ENCODE measurements around the gene DLAT. TPM values are rescaled to one million over a fixed set of nuclear protein-coding genes. Genes with fewer than 3 reads are reported as not detected.

Gene DLAT
- total and polyA plus RNA-seq, 2 experiments from 2014 or later = 70.6 to 94.7 TPM

DNA sequence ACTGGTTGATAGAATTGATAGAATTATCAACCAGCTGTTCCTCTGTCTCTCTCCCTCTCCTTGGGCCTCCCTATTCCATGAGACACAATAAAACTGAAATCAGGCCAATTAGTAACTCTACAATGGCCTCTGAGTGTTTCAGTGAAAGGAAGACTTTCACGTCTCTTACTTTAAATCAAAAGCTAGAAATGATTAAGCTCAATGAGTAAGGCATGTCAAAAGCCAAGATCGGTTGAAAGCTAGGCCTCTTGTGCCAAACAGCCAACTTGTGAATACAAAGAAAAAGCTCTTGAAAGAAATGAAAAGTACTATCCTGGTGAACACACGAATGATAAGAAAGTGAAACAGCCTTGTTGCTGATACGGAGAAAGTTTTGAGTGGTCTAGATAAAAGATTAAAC is 32.0 kb downstream of the DLAT start:
- no peak for DNase-seq (ENCODE audit: low read depth in 1 of 2, low spot score in 1 of 2)

GRCh38 chr11:112058103-112058502 is 32.9 kb downstream of the DLAT start:
- Histone ChIP-seq H3K27ac (no peak overlapping the region), H3K4me3 (no peak overlapping the region), H3K9me3 (ENCODE audit: low read depth) (no peaks in the 10 kb centered on the region), H3K36me3 (peaks cover 74% of the 10 kb centered on the region), H3K4me1 (ENCODE audit: low read depth) (no peaks in the 10 kb centered on the region), H3K27me3 (no peaks in the 10 kb centered on the region)
- no peak for DNase-seq (ENCODE audit: low read depth in 1 of 2, low spot score in 1 of 2)
- TF ChIP-seq, protein P1, sequence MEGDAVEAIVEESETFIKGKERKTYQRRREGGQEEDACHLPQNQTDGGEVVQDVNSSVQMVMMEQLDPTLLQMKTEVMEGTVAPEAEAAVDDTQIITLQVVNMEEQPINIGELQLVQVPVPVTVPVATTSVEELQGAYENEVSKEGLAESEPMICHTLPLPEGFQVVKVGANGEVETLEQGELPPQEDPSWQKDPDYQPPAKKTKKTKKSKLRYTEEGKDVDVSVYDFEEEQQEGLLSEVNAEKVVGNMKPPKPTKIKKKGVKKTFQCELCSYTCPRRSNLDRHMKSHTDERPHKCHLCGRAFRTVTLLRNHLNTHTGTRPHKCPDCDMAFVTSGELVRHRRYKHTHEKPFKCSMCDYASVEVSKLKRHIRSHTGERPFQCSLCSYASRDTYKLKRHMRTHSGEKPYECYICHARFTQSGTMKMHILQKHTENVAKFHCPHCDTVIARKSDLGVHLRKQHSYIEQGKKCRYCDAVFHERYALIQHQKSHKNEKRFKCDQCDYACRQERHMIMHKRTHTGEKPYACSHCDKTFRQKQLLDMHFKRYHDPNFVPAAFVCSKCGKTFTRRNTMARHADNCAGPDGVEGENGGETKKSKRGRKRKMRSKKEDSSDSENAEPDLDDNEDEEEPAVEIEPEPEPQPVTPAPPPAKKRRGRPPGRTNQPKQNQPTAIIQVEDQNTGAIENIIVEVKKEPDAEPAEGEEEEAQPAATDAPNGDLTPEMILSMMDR (IDR thresholded peaks at IDR 0.05; ENCODE audit: low read depth, low read length) = no peak

More for the DNA sequence above, 32.0 kb downstream of the DLAT start:
- Histone ChIP-seq H3K4me3 (no peak overlapping the region), H3K36me3 (peaks cover 74% of the 10 kb centered on the region), H3K27me3 (no peaks in the 10 kb centered on the region), H3K4me1 (ENCODE audit: low read depth) (no peaks in the 10 kb centered on the region), H3K27ac (peak overlapping the region; percentile 45), H3K9me3 (ENCODE audit: low read depth) (no peaks in the 10 kb centered on the region)
- TF ChIP-seq, protein P1 (IDR thresholded peaks at IDR 0.05; ENCODE audit: low read depth, low read length) = no peak

DNA sequence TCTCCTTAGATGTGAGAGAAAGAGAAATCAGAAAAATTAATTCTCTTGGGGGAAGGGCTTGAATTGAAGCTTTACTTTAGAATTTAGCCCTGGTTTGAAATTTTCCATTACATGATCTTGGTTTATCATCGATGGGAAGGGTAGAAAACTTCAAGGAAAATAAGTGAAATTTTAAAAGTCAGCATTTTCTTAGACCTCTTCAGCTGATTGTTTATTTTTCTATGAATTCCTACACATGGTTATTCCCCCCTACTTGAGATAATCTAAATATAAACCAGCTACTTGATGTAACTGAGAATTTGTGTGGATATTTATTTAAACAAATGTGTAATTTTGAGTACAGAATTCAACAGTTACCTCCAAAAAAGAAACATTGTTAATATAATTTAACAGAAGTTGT is 37.7 kb downstream of the DLAT start:
- Histone ChIP-seq H3K27ac (peak overlapping the region; percentile 34), H3K4me1 (ENCODE audit: low read depth) (no peaks in the 10 kb centered on the region), H3K4me3 (no peak overlapping the region), H3K36me3 (peaks cover 57% of the 10 kb centered on the region), H3K27me3 (no peaks in the 10 kb centered on the region), H3K9me3 (ENCODE audit: low read depth) (no peaks in the 10 kb centered on the region)
- TF ChIP-seq, protein P1 (IDR thresholded peaks at IDR 0.05; ENCODE audit: low read depth, low read length) = no peak
- DNase-seq (ENCODE audit: low read depth in 1 of 2, low spot score in 1 of 2) = no peak

- peak; percentile 90 to 94 for DNase-seq (ENCODE audit: low read depth in 1 of 2, low spot score in 1 of 2)
- Histone ChIP-seq H3K36me3 (peaks cover 25% of the 10 kb centered on the region), H3K27me3 (no peaks in the 10 kb centered on the region), H3K4me1 (ENCODE audit: low read depth) (no peaks in the 10 kb centered on the region), H3K27ac (peak within 1 kb of the TSS; percentile 97), H3K9me3 (ENCODE audit: low read depth) (no peaks in the 10 kb centered on the region), H3K4me3 (peak within 1 kb of the TSS; percentile 86)
- TF ChIP-seq, protein P1 (IDR thresholded peaks at IDR 0.05; ENCODE audit: low read depth, low read length) = peak; percentile 4
These were observed 49.0 kb downstream of the DLAT start, which contains the start of the genes NKAPD1 and PIH1D2 for GRCh38 chr11:112073941-112074811. Gene NKAPD1, plus strand, starts transcription at chr11:112074299. Its CDS starts 1,276 bp downstream, at chr11:112075575. Gene PIH1D2, minus strand, starts transcription at chr11:112074017. Its CDS starts 843 bp downstream, at chr11:112073174.

DNA sequence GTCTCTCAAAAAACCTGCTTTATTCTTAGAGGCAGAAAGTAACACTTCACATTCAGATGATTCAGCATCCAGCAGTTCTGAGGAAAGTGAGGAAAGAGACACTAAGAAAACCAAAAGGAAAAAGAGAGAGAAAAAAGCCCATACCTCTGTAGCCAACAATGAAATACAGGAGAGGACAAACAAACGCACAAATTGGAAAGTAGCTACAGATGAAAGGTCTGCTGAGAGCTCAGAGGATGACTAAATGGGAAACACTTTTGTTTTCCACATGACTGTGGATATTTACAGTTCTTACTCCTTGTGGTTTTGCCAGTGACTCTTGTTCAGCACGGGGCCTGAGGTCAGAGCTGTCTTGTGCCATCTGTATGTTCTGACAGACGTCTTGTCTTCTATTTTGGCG is 57.5 kb downstream of the DLAT start:
- Histone ChIP-seq H3K4me1 (ENCODE audit: low read depth) (peaks cover 9% of the 10 kb centered on the region), H3K36me3 (peaks cover 56% of the 10 kb centered on the region), H3K27me3 (no peaks in the 10 kb centered on the region), H3K4me3 (no peak overlapping the region), H3K9me3 (ENCODE audit: low read depth) (no peaks in the 10 kb centered on the region), H3K27ac (peak overlapping the region; percentile 11)
- TF ChIP-seq, protein P1 (IDR thresholded peaks at IDR 0.05; ENCODE audit: low read depth, low read length) = no peak
- DNase-seq (ENCODE audit: low read depth in 1 of 2, low spot score in 1 of 2) = peak in 1 of 2 donors; percentile 12

Measured in cardiac muscle cell (in vitro differentiated cells and primary cell).